ENCODE results near the gene CCDC34.

Gene CCDC34

DNA sequence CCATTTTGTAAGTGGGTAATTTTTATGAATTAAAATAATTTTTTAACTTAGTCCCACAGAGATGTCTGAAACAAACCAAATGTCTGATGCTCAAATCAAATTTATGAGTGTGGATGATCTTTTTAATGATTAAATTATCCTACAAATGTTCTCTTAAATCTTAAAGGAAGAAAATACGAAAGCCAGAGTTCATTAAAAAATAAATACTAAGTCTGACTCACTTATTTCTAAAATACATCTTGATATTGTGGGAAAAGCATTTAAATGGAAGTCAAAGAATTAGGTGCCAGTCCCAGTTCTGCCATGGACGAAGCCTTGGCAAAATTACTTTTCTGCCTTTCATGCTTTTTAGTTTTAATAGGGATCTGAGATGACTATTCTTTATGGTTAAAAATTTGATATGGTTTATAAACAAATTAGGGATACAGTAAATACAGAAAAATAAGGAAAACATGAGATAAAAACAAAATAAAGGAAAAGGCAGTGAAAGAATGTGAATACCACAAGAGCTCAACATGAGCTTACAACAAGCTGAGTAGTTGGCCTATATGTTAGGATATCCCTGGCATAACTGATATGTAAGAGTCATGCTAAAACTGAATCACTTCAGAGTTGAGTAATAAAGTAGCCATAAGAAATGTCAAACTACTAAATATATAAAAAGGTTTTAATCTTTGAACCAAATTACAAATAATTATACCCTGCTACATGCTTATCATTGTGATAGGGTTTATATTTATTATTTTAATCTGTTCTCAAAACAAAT, 9.2 kb downstream of the CCDC34 start:
- Histone ChIP-seq H3K4me3 (replicated peaks; ENCODE audit: insufficient read depth, low read length) (no peak overlapping the region), H3K27me3 (ENCODE audit: insufficient read depth, poor library complexity, severe bottlenecking) (no peaks in the 10 kb centered on the region), H3K27ac (replicated peaks) (no peak overlapping the region)
- no peak for DNase-seq (ENCODE audit: low read depth in 1 of 2, low spot score in 1 of 2)
- TF ChIP-seq, protein P1, sequence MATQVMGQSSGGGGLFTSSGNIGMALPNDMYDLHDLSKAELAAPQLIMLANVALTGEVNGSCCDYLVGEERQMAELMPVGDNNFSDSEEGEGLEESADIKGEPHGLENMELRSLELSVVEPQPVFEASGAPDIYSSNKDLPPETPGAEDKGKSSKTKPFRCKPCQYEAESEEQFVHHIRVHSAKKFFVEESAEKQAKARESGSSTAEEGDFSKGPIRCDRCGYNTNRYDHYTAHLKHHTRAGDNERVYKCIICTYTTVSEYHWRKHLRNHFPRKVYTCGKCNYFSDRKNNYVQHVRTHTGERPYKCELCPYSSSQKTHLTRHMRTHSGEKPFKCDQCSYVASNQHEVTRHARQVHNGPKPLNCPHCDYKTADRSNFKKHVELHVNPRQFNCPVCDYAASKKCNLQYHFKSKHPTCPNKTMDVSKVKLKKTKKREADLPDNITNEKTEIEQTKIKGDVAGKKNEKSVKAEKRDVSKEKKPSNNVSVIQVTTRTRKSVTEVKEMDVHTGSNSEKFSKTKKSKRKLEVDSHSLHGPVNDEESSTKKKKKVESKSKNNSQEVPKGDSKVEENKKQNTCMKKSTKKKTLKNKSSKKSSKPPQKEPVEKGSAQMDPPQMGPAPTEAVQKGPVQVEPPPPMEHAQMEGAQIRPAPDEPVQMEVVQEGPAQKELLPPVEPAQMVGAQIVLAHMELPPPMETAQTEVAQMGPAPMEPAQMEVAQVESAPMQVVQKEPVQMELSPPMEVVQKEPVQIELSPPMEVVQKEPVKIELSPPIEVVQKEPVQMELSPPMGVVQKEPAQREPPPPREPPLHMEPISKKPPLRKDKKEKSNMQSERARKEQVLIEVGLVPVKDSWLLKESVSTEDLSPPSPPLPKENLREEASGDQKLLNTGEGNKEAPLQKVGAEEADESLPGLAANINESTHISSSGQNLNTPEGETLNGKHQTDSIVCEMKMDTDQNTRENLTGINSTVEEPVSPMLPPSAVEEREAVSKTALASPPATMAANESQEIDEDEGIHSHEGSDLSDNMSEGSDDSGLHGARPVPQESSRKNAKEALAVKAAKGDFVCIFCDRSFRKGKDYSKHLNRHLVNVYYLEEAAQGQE (IDR thresholded peaks at IDR 0.05; ENCODE audit: insufficient replicate concordance, low read depth): no peak
- TF ChIP-seq GABPA (IDR thresholded peaks at IDR 0.05; ENCODE audit: low read depth): no peak
- TF ChIP-seq CTCF (IDR thresholded peaks at IDR 0.05; ENCODE audit: insufficient read depth, low read length): no peak
- no peak for TF ChIP-seq POLR2AphosphoS5 (IDR thresholded peaks at IDR 0.05; ENCODE audit: low read depth)
- no peak for TF ChIP-seq SPI1 (IDR thresholded peaks at IDR 0.05; ENCODE audit: borderline replicate concordance, low read depth)

- no peak for DNase-seq (ENCODE audit: low read depth in 1 of 2, low spot score in 1 of 2)
Measured at GRCh38 chr11:27352781-27353180, 10.2 kb downstream of the CCDC34 start.

DNA sequence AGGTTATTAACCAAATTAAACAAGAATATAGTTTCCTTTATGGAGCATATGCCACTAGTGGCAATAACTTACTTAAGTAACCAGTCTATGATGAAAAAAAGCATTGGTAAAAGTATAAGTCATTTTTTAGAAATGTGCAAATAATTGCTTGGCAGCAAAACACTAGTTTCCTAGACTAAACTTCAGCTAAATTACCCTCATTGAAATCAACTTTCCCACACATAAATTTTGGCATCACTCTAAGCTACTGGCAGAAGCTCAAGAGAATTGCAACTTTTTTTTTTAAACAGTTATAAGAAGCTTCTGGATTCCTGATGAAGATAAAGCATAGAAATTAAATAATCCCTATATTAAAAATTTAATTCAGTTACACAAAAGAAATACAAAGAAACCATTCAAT, 12.5 kb downstream of the CCDC34 start:
- no peaks in the 10 kb centered on the region for H3K27me3 ChIP-seq (ENCODE audit: insufficient read depth, poor library complexity, severe bottlenecking)
- H3K4me3 ChIP-seq (replicated peaks; ENCODE audit: insufficient read depth, low read length): no peak overlapping the region
- DNase-seq (ENCODE audit: low read depth in 1 of 2, low spot score in 1 of 2): no peak
- no peak overlapping the region for H3K27ac ChIP-seq (replicated peaks)
- TF ChIP-seq, protein P1 (IDR thresholded peaks at IDR 0.05; ENCODE audit: insufficient replicate concordance, low read depth): no peak
- TF ChIP-seq CTCF (IDR thresholded peaks at IDR 0.05; ENCODE audit: insufficient read depth, low read length): no peak
- no peak for TF ChIP-seq GABPA (IDR thresholded peaks at IDR 0.05; ENCODE audit: low read depth)
- no peak for TF ChIP-seq POLR2AphosphoS5 (IDR thresholded peaks at IDR 0.05; ENCODE audit: low read depth)
- TF ChIP-seq SPI1 (IDR thresholded peaks at IDR 0.05; ENCODE audit: borderline replicate concordance, low read depth): no peak

More at GRCh38 chr11:27352781-27353180, 10.2 kb downstream of the CCDC34 start:
- no peak overlapping the region for H3K27ac ChIP-seq (replicated peaks)
- TF ChIP-seq POLR2AphosphoS5 (IDR thresholded peaks at IDR 0.05; ENCODE audit: low read depth): no peak
- no peak for TF ChIP-seq SPI1 (IDR thresholded peaks at IDR 0.05; ENCODE audit: borderline replicate concordance, low read depth)
- TF ChIP-seq GABPA (IDR thresholded peaks at IDR 0.05; ENCODE audit: low read depth): no peak
- TF ChIP-seq CTCF (IDR thresholded peaks at IDR 0.05; ENCODE audit: insufficient read depth, low read length): no peak
- H3K4me3 ChIP-seq (replicated peaks; ENCODE audit: insufficient read depth, low read length): no peak overlapping the region
- H3K27me3 ChIP-seq (ENCODE audit: insufficient read depth, poor library complexity, severe bottlenecking): no peaks in the 10 kb centered on the region

Measured in HL-60 (cell line).